ENCODE results near the gene CMTM2.
"Not testable (repeated sequence)": the region's sequence is repeated elsewhere in the genome, so short reads cannot be mapped to it uniquely, and the experiment has no call there.

Gene CMTM2

GRCh38 chr16:66581246-66581952 is 2.1 kb downstream of the CMTM2 start:
- no peak for DNase-seq (ENCODE audit: low spot score)

- DNase-seq (ENCODE audit: low spot score), result no peak
These were observed 6.4 kb downstream of the CMTM2 start for GRCh38 chr16:66585481-66586239.

GRCh38 chr16:66587881-66588600 is 8.8 kb downstream of the CMTM2 start:
- no peak for DNase-seq (ENCODE audit: low spot score)

- DNase-seq (ENCODE audit: low spot score), result no peak
These were observed 9.9 kb downstream of the CMTM2 start for GRCh38 chr16:66588981-66589713.

- no peak for DNase-seq (ENCODE audit: low spot score)
These were observed 11.1 kb downstream of the CMTM2 start for GRCh38 chr16:66590322-66590721.

GRCh38 chr16:66591018-66591417 is 11.8 kb downstream of the CMTM2 start:
- DNase-seq (ENCODE audit: low spot score), result no peak

- no peak for DNase-seq (ENCODE audit: low spot score)
These were observed 13.0 kb downstream of the CMTM2 start for GRCh38 chr16:66592241-66592640.

GRCh38 chr16:66592814-66593213 is 13.6 kb downstream of the CMTM2 start:
- no peak for DNase-seq (ENCODE audit: low spot score)

GRCh38 chr16:66594739-66595138 is 15.5 kb downstream of the CMTM2 start:
- DNase-seq (ENCODE audit: low spot score), result no peak

GRCh38 chr16:66596559-66596958 is 17.3 kb downstream of the CMTM2 start:
- not testable (repeated sequence) for DNase-seq (ENCODE audit: low spot score)

- no peak for DNase-seq (ENCODE audit: low spot score)
These were observed 18.0 kb downstream of the CMTM2 start for GRCh38 chr16:66596986-66597848.

GRCh38 chr16:66598111-66598510 is 18.8 kb downstream of the CMTM2 start:
- no peak for DNase-seq (ENCODE audit: low spot score)

GRCh38 chr16:66599726-66600125 is 20.5 kb downstream of the CMTM2 start:
- no peak for DNase-seq (ENCODE audit: low spot score)

- DNase-seq (ENCODE audit: low spot score), result no peak
These were observed 21.2 kb downstream of the CMTM2 start for GRCh38 chr16:66600477-66600876.

- DNase-seq (ENCODE audit: low spot score), result no peak
These were observed 22.2 kb downstream of the CMTM2 start for GRCh38 chr16:66601471-66601870.

- no peak for DNase-seq (ENCODE audit: low spot score)
These were observed 24.5 kb downstream of the CMTM2 start for GRCh38 chr16:66603537-66604375.

GRCh38 chr16:66604376-66605176 is 25.3 kb downstream of the CMTM2 start, which contains the start of gene CMTM3:
TSS of gene CMTM3 (plus strand) at chr16:66604704. CDS start at chr16:66604806, 102 bp downstream.
- peak; percentile 32 for DNase-seq (ENCODE audit: low spot score)

- DNase-seq (ENCODE audit: low spot score), result no peak
These were observed 26.1 kb downstream of the CMTM2 start for GRCh38 chr16:66605177-66605978.
